Measurements from ENCODE around the gene WEE1.

- no peak for TF ChIP-seq CTCF (IDR thresholded peaks at IDR 0.05; ENCODE audit: insufficient read depth, low read length)
- TF ChIP-seq REST (IDR thresholded peaks at IDR 0.05; ENCODE audit: insufficient replicate concordance, low read depth): no peak
- TF ChIP-seq POLR2AphosphoS5 (IDR thresholded peaks at IDR 0.05; ENCODE audit: low read depth): no peak
These were observed 7.4 kb downstream of the WEE1 start for GRCh38 chr11:9580894-9581293.
